ENCODE data around the gene MAEL. TPM values are rescaled to one million over a fixed set of nuclear protein-coding genes. Genes with fewer than 3 reads are reported as not detected.

MAEL gene
- total and polyA plus RNA-seq, 4 experiments from 2014 or later = not detected

DNA sequence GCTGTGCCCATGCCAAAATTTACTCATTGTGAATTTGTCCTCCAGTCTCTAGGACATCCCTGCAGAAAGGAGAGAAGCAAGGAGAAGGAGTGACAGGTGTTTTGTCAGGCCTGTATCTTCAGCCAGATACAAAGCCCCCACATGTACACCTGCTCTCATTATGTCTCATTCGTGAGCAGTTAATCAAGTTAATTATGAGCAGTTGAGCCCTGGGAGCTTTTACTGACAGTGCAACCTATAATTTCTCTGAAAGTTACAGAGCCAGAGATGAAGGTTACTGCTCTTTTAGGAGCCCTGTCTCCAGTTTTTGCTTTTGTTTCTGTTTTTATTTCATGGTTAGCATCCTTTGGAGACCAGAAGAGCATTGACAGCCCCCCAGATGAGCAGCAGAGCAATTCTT is 8.7 kb upstream of the MAEL start:
- H3K27me3 Mint-ChIP-seq = peaks cover 1 to 3% of the 10 kb centered on the region in 2 donors
- intact Hi-C loops (cut with micrococcal nuclease) = no loop called here
- H3K36me3 ChIP-seq (ENCODE audit: insufficient read depth, low read length) = no peaks in the 10 kb centered on the region
- H3K27me3 ChIP-seq (ENCODE audit: insufficient read depth, low read length) = no peaks in the 10 kb centered on the region
- H3K27ac Mint-ChIP-seq = no peak overlapping the region
- peaks cover 4% of the 10 kb centered on the region for H3K4me1 ChIP-seq (ENCODE audit: insufficient read depth, low read length)
- no peak overlapping the region for H3K4me3 ChIP-seq (ENCODE audit: low read length in 2 of 2)
- DNase-seq = no peak
- no peaks in the 10 kb centered on the region for H3K36me3 Mint-ChIP-seq
- CTCF ChIA-PET (ENCODE audit: partially characterized antibody) = interaction anchor here (1.4 to 3.4 kb wide), 3 partner anchors 16 to 78 kb away, joined by 3 to 11 read pairs (median 3); no protein-coding TSS in a partner anchor
- no peak overlapping the region for H3K27ac ChIP-seq (ENCODE audit: low read depth, low read length)
- H3K4me1 Mint-ChIP-seq = peaks cover 2 to 9% (median 7%) of the 10 kb centered on the region in 4 donors
- peaks cover 0 to 2% (median 0%) of the 10 kb centered on the region in 8 donors for H3K9me3 Mint-ChIP-seq
- POLR2A ChIA-PET (ENCODE audit: partially characterized antibody) = no interaction called here
- no peaks in the 10 kb centered on the region for H3K9me3 ChIP-seq (ENCODE audit: control insufficient read depth in 1 of 2, low read length in 2 of 2)
- no peak overlapping the region for H3K4me3 Mint-ChIP-seq

DNA sequence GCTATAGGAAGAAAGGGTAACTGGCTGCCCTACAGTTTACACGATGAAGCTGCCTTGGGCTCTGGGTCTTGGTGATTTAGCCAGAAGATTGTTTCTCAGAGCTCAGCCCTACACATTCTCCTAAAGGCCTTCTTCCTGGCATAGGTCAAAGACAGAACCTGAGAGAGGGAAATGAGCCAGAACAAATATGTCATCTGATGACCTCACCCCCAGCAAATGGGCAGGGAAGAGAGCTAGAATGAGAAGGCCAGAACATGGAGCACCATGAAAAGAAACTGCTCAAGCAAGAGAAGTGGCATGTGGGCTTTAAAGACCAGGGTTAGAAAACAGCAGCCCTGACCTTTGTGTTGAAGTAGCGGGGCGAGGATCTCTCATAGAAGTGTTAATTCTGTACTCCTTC is 8.3 kb upstream of the MAEL start:
- Histone ChIP-seq H3K27me3 (ENCODE audit: insufficient read depth, low read length) (no peaks in the 10 kb centered on the region), H3K36me3 (ENCODE audit: insufficient read depth, low read length) (no peaks in the 10 kb centered on the region), H3K4me1 (ENCODE audit: insufficient read depth, low read length) (peaks cover 4% of the 10 kb centered on the region), H3K9me3 (ENCODE audit: control insufficient read depth in 1 of 2, low read length in 2 of 2) (no peaks in the 10 kb centered on the region), H3K4me3 (ENCODE audit: low read length in 2 of 2) (no peak overlapping the region), H3K27ac (ENCODE audit: low read depth, low read length) (no peak overlapping the region)
- H3K36me3 Mint-ChIP-seq = no peaks in the 10 kb centered on the region
- POLR2A ChIA-PET (ENCODE audit: partially characterized antibody) = no interaction called here
- H3K4me1 Mint-ChIP-seq = peaks cover 2 to 8% (median 7%) of the 10 kb centered on the region in 4 donors
- peaks cover 0 to 2% (median 0%) of the 10 kb centered on the region in 8 donors for H3K9me3 Mint-ChIP-seq
- DNase-seq = no peak
- intact Hi-C loops (cut with micrococcal nuclease) = no loop called here
- H3K4me3 Mint-ChIP-seq = no peak overlapping the region
- peaks cover 1 to 3% of the 10 kb centered on the region in 2 donors for H3K27me3 Mint-ChIP-seq
- H3K27ac Mint-ChIP-seq = no peak overlapping the region
- CTCF ChIA-PET (ENCODE audit: partially characterized antibody) = interaction anchor here (1.4 to 1.7 kb wide), 2 partner anchors 17 to 74 kb away, joined by 3 read pairs; no protein-coding TSS in a partner anchor

DNA sequence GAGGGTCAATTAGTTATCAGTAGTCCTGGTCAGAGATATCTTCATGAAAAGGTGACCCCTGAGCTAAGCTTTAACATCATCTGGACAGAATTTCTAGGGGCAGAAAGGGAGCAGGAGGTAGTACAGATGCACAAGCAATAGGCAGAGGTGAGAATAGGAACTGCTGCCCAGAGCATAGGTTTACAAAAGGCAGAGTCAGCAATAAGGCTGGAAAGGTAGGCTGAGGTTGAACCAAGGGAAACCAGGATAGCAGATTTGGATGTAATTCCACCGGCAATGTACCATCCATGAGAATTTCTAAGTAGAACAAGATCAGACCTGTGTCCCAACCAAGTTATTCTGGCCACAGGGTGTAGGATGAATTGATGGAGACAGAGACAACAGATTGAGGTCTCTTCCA is 7.5 kb upstream of the MAEL start:
- CTCF ChIA-PET (ENCODE audit: partially characterized antibody) = interaction anchor here (1.4 kb wide), 1 partner anchor 73 kb away, joined by 3 read pairs; no protein-coding TSS in a partner anchor
- DNase-seq = no peak
- H3K27me3 ChIP-seq (ENCODE audit: insufficient read depth, low read length) = no peaks in the 10 kb centered on the region
- no peaks in the 10 kb centered on the region for H3K36me3 Mint-ChIP-seq
- H3K27ac ChIP-seq (ENCODE audit: low read depth, low read length) = no peak overlapping the region
- intact Hi-C loops (cut with micrococcal nuclease) = no loop called here
- POLR2A ChIA-PET (ENCODE audit: partially characterized antibody) = no interaction called here
- peaks cover 0 to 4% (median 0%) of the 10 kb centered on the region in 8 donors for H3K9me3 Mint-ChIP-seq
- H3K27ac Mint-ChIP-seq = no peak overlapping the region
- H3K36me3 ChIP-seq (ENCODE audit: insufficient read depth, low read length) = no peaks in the 10 kb centered on the region
- H3K27me3 Mint-ChIP-seq = peaks cover 3 to 8% of the 10 kb centered on the region in 2 donors
- no peak overlapping the region for H3K4me3 Mint-ChIP-seq
- no peaks in the 10 kb centered on the region for H3K4me1 ChIP-seq (ENCODE audit: insufficient read depth, low read length)
- peaks cover 0 to under 1% (median 0%) of the 10 kb centered on the region in 4 donors for H3K4me1 Mint-ChIP-seq
- H3K9me3 ChIP-seq (ENCODE audit: control insufficient read depth in 1 of 2, low read length in 2 of 2) = no peaks in the 10 kb centered on the region
- H3K4me3 ChIP-seq (ENCODE audit: low read length in 2 of 2) = no peak overlapping the region

DNA sequence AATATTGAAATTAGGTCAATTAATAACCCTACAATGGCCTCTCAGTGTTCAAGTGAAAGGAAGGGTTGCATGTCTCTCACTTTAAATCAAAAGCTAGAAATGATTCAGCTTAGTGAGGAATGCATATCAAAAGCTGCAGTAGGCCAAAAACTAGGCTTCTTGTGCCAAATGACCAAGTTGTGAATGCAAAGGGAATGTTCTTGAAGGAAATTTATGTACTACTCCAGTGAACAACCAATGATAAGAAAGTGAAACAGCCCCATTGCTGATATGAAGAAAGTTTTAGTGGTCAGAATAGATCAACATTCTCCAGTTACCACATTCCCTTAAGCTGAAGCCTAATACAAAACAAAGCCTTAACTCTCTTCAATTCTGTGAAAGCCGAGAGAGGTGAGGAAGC is 10.0 kb downstream of the MAEL start:
- Histone ChIP-seq H3K27me3 (ENCODE audit: insufficient read depth, low read length) (no peaks in the 10 kb centered on the region), H3K4me3 (ENCODE audit: low read length in 2 of 2) (no peak overlapping the region), H3K9me3 (ENCODE audit: control insufficient read depth in 1 of 2, low read length in 2 of 2) (no peaks in the 10 kb centered on the region), H3K36me3 (ENCODE audit: insufficient read depth, low read length) (no peaks in the 10 kb centered on the region), H3K27ac (ENCODE audit: low read depth, low read length) (no peak overlapping the region), H3K4me1 (ENCODE audit: insufficient read depth, low read length) (no peaks in the 10 kb centered on the region)
- intact Hi-C loops (cut with micrococcal nuclease) = no loop called here
- POLR2A ChIA-PET (ENCODE audit: partially characterized antibody) = no interaction called here
- Mint-ChIP-seq H3K4me3 (no peak overlapping the region), H3K27ac (no peak overlapping the region), H3K27me3 (peaks cover 9 to 16% of the 10 kb centered on the region in 2 donors), H3K4me1 (peaks cover 0 to 3% (median 0%) of the 10 kb centered on the region in 4 donors), H3K9me3 (peaks cover 0 to 16% (median 9%) of the 10 kb centered on the region in 8 donors), H3K36me3 (peaks cover 0 to 2% of the 10 kb centered on the region in 2 donors)
- CTCF ChIA-PET (ENCODE audit: partially characterized antibody) = interaction anchor here (0.7 kb wide), 1 partner anchor 89 kb away, joined by 3 read pairs; no protein-coding TSS in a partner anchor
- no peak for DNase-seq

DNA sequence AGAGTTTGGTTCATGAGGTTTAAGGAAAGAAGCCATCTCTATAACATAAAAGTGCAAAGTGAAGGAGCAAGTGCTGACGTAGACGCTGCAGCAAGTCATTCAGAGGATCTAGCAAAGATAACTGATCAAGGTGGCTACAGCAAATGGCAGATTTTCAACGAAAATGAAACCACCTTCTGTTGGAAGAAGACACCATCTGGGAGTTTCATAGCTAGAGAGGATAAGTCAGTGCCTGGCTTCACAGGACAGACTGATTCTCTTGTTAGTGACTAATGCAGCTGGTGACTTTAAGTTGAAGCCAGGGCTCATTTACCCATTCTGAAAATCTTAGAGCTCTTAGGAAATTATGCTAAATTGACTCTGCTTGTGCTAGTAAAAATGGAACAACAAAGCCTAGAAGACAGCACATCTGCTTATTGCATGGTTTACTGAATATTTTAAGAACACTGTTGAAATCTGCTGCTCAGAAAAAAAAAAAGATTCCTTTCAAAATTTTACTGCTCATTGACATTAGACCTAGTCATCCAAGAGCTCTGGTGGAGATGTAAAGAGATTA is 10.5 kb downstream of the MAEL start:
- Histone ChIP-seq H3K27me3 (ENCODE audit: insufficient read depth, low read length) (no peaks in the 10 kb centered on the region), H3K4me1 (ENCODE audit: insufficient read depth, low read length) (no peaks in the 10 kb centered on the region), H3K27ac (ENCODE audit: low read depth, low read length) (no peak overlapping the region), H3K9me3 (ENCODE audit: control insufficient read depth in 1 of 2, low read length in 2 of 2) (no peaks in the 10 kb centered on the region), H3K4me3 (ENCODE audit: low read length in 2 of 2) (no peak overlapping the region), H3K36me3 (ENCODE audit: insufficient read depth, low read length) (no peaks in the 10 kb centered on the region)
- no peak overlapping the region for H3K4me3 Mint-ChIP-seq
- no peak overlapping the region for H3K27ac Mint-ChIP-seq
- H3K9me3 Mint-ChIP-seq = peaks cover 0 to 16% (median 9%) of the 10 kb centered on the region in 8 donors
- H3K27me3 Mint-ChIP-seq = peaks cover 9 to 16% of the 10 kb centered on the region in 2 donors
- DNase-seq = no peak
- intact Hi-C loops (cut with micrococcal nuclease) = no loop called here
- H3K36me3 Mint-ChIP-seq = peaks cover 0 to 2% of the 10 kb centered on the region in 2 donors
- peaks cover 0 to 3% (median 0%) of the 10 kb centered on the region in 4 donors for H3K4me1 Mint-ChIP-seq
- ChIA-PET CTCF (ENCODE audit: partially characterized antibody) (interaction anchor here (0.7 kb wide), 1 partner anchor 89 kb away, joined by 3 read pairs; no protein-coding TSS in a partner anchor), POLR2A (ENCODE audit: partially characterized antibody) (no interaction called here)

DNA sequence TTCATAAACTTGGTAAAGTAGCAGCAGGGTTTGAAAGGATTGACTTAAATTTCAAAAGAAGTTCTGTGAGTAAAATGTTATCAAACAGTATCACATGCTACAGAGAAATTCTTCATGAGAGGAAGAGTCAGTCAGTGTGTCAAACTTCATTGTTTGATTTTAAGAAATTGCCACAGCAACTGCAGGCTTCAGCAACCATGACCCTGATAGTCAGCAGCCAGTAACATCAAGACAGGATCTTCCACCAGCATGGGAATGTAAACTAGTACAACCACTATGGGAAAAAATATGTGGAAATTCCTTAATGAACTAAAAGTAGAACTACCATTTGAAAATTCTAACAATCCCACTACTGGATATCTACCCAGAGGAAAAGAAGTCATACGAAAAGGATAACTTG is 11.5 kb downstream of the MAEL start:
- H3K36me3 Mint-ChIP-seq = peaks cover 0 to 2% of the 10 kb centered on the region in 2 donors
- CTCF ChIA-PET (ENCODE audit: partially characterized antibody) = no interaction called here
- no peaks in the 10 kb centered on the region for H3K9me3 ChIP-seq (ENCODE audit: control insufficient read depth in 1 of 2, low read length in 2 of 2)
- POLR2A ChIA-PET (ENCODE audit: partially characterized antibody) = no interaction called here
- H3K4me1 Mint-ChIP-seq = peaks cover 0 to 3% (median 0%) of the 10 kb centered on the region in 4 donors
- no peak overlapping the region for H3K4me3 ChIP-seq (ENCODE audit: low read length in 2 of 2)
- H3K27ac ChIP-seq (ENCODE audit: low read depth, low read length) = no peak overlapping the region
- no peaks in the 10 kb centered on the region for H3K4me1 ChIP-seq (ENCODE audit: insufficient read depth, low read length)
- intact Hi-C loops (cut with micrococcal nuclease) = no loop called here
- no peaks in the 10 kb centered on the region for H3K36me3 ChIP-seq (ENCODE audit: insufficient read depth, low read length)
- H3K9me3 Mint-ChIP-seq = peaks cover 0 to 16% (median 9%) of the 10 kb centered on the region in 8 donors
- no peak for DNase-seq
- H3K27me3 Mint-ChIP-seq = peaks cover 9 to 16% of the 10 kb centered on the region in 2 donors
- H3K27ac Mint-ChIP-seq = no peak overlapping the region
- no peaks in the 10 kb centered on the region for H3K27me3 ChIP-seq (ENCODE audit: insufficient read depth, low read length)
- no peak overlapping the region for H3K4me3 Mint-ChIP-seq

DNA sequence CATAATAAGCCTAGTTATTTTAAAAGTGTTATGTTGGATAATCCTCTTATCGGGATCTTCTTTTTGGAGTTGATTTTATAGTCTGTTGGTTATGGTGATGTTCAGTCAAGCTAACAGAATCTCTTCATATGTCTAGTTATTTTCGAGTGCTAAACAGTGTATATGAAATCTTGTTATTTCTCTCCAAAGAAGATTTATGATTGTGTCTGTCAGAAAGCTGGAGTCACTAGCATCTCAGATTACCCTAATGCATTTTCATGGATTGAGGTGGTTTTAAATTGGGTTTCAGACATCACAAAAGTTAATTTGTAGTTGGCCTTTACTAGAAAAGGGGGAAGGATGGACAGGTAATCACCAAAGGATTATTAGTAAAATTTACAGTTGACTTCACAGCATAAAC is 13.3 kb downstream of the MAEL start:
- POLR2A ChIA-PET (ENCODE audit: partially characterized antibody) = no interaction called here
- intact Hi-C loops (cut with micrococcal nuclease) = no loop called here
- no peaks in the 10 kb centered on the region for H3K4me1 ChIP-seq (ENCODE audit: insufficient read depth, low read length)
- Mint-ChIP-seq H3K4me3 (no peak overlapping the region), H3K27me3 (peaks cover 3 to 10% of the 10 kb centered on the region in 2 donors), H3K4me1 (peaks cover 0 to 3% (median 0%) of the 10 kb centered on the region in 4 donors), H3K9me3 (peaks cover 0 to 16% (median 9%) of the 10 kb centered on the region in 8 donors), H3K27ac (no peak overlapping the region), H3K36me3 (peaks cover 0 to 2% of the 10 kb centered on the region in 2 donors)
- no peak overlapping the region for H3K27ac ChIP-seq (ENCODE audit: low read depth, low read length)
- H3K9me3 ChIP-seq (ENCODE audit: control insufficient read depth in 1 of 2, low read length in 2 of 2) = no peaks in the 10 kb centered on the region
- no peaks in the 10 kb centered on the region for H3K27me3 ChIP-seq (ENCODE audit: insufficient read depth, low read length)
- no peak for DNase-seq
- CTCF ChIA-PET (ENCODE audit: partially characterized antibody) = no interaction called here
- no peak overlapping the region for H3K4me3 ChIP-seq (ENCODE audit: low read length in 2 of 2)
- no peaks in the 10 kb centered on the region for H3K36me3 ChIP-seq (ENCODE audit: insufficient read depth, low read length)

Measured in CD4-positive, alpha-beta memory T cell (primary cell).